ENCODE measurements around the gene QSOX2. TPM values are rescaled to one million over a fixed set of nuclear protein-coding genes. Genes with fewer than 3 reads are reported as not detected.

QSOX2 gene
- total RNA-seq, 1 donor from 2014 or later, result 7.8 TPM

DNA sequence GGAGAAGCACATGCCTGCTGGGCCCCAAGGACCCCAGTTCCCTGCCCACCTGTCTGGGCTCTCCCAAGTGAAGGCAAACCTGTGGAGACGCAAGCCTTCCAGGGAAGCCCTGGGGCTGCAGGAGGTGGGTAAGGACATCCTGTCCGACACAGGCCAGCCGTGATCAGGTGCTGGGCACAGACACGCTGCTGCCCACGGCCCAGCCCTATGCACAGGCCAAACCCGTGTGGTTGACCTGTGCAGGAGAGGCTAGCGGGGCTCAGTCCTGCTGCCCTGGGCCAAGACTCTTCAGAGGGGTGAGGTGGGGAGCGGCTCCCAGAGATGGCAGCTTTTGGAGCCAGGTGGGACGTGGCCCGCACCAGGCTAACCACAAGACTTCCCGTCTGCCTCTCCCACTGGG, 55.0 kb downstream of the QSOX2 start:
- DNase-seq, result no peak

DNA sequence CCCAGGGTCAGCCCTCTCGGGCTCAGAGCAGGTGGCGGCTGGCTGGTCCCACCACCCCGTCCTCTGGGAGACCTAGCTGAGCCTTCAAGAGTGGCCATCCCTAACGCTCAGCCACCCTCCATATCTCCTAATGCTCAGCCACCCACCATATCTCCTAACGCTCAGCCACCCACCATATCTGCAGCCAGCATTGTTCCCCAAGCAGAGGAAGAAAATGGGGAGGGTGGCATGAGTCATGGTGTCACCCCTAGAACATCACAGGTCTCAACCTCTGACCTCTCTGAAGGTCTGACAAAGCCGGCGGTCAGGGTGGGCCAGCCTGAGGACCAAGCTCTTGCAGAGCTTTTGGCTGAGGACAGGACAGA, 55.4 kb downstream of the QSOX2 start:
- no peak for DNase-seq

GRCh38 chr9:136189394-136190236, 56.0 kb downstream of the QSOX2 start:
- DNase-seq, result no peak

GRCh38 chr9:136187683-136188586, 57.7 kb downstream of the QSOX2 start:
- DNase-seq, result no peak

DNA sequence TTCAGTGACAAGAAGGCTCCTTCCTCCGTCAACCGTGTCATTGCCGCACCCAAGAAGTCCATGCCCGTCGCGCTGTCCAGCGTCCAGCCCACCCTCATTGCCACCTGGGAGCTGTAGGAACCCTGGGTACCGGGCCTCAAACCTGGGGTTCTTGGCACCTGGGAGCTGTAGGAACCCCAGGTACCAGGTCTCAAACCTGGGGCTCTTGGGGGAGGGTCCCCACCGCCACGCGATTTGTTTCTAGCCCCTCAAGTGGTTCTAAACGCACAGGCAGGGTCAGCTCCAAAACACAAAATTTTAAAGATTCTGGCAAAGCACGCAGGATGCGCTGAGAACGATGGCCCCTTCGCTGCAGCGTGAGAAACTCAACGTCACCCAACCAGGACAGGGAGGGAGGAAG, 58.4 kb downstream of the QSOX2 start:
- DNase-seq, result no peak

GRCh38 chr9:136186386-136186785, 59.2 kb downstream of the QSOX2 start:
- DNase-seq, result no peak

- DNase-seq, result no peak
Observed at GRCh38 chr9:136185596-136186366, 59.8 kb downstream of the QSOX2 start.

- no peak for DNase-seq
Observed at GRCh38 chr9:136185066-136185465, 60.5 kb downstream of the QSOX2 start.

GRCh38 chr9:136182850-136183422, 62.7 kb downstream of the QSOX2 start:
- no peak for DNase-seq

DNA sequence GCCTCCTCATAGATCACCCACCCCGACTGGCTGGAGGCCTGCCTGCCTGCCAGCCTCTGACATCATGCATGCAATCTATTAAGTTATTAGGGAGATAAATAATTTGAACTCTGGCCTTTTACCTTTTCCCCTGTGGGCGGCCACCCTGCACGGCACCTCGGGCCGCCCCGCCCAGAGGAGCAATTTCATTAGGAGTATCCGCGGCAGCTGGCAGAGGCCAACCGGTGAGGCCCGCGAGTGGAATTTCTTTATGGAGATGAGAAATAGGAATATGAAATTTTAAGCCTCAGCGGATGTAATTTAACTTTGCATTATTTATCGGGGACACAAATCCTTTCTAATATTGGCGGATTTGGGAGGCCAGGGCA, 63.2 kb downstream of the QSOX2 start:
- no peak for DNase-seq

GRCh38 chr9:136181784-136182419, 63.7 kb downstream of the QSOX2 start:
- DNase-seq, result no peak

DNA sequence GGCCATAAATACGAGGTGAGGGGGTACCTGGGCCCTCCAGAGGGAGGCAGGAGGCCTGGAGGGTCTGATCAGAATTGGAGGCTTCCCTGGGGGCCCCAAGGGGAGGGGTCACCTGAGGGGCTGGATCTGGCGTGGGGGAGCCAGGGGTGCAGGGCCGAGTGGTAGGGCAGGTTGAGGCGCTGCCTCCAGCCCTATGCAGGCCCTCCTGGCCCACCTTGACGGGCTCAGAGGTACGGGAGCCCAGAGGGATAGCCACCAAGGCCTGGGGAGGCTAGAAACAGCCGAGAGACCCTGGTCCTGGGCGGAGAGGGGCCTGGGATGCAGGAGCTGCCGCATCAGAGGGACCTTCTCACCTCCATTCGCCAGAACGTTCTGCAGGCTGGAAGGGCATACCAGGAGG, 65.0 kb downstream of the QSOX2 start:
- no peak for DNase-seq

- no peak for DNase-seq
Observed at GRCh38 chr9:136179761-136180160, 65.9 kb downstream of the QSOX2 start.

DNA sequence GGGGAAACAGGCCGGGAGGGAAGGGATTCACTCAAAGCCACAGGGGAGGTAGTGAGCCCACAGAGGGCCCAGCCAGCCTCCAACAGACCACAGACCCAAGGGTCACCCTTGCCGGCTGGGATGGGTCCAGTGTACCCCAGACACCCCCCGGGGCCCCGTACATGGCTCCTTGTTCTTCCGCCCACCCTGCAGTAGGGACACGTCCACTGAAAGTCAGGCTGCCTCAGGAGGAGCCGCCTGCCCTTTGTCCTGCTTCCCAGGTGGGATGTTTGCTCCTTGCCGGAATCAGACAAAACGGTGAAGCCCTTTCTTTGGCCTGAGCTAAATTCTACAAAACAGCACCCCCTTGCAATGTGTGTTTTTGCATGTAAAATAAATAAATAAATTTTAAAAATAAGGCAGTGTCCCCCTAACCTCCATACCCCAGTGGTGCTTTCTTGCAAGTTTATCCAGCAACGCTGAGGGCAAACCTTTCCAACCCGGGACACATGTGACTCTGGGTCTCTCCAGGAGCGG, 66.5 kb downstream of the QSOX2 start:
- DNase-seq, result no peak

DNA sequence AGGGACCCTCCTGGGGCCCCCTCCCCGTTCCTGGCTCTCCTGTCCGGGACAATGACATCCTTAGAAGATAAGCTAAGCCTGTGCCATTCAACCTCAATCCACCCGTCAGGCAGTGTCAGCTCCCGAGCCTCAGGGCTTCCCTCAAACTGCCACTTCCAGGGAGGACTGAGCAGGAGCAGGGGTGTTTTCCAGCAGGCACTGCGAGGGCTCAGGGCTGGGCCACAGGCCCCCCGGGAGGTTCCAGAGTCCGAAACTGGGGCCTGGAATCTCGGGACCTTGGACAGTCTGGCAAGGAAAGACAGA, 66.9 kb downstream of the QSOX2 start:
- no peak for DNase-seq

DNA sequence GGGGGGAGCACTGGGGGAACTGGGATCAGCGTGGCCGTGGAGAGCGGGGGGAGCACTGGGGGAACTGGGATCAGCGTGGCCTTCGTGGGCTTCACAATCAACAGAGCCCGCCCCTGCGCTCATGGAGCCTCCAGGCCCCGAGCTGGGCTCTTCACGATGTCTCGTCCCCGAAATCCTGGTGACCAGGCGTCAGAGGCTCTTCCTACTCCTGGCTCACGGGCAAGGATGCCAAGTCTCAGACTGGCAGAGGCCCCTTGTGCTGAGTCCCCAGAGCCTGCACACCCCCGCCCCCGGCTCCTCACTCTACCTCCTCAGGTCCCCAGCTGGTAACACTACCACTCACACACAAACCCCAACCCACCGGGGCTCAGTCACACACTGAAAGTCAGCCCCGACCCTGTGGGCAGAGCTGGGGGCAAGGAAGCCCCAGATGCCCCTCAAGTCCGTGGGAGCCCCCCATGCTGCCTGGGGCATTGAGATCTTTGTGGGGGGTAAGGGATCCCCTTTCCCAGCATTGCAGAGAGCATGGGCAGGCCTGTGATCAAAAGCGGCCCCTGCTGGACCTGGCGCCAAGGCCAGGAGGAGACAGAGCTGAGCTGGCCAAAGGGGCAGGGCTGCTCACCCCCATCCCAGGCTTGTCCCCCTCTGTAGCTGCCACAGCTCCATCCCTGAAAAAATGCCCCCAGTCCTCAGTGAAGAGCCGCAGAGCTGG, 67.4 kb downstream of the QSOX2 start:
- DNase-seq, result no peak

GRCh38 chr9:136177224-136177623, 68.4 kb downstream of the QSOX2 start:
- DNase-seq, result no peak

- DNase-seq, result no peak
Observed at GRCh38 chr9:136175616-136176197, 69.9 kb downstream of the QSOX2 start.

GRCh38 chr9:136174779-136175615, 70.6 kb downstream of the QSOX2 start:
- DNase-seq, result no peak
